ENCODE measurements around the gene SCAMP2.

SCAMP2 gene

DNA sequence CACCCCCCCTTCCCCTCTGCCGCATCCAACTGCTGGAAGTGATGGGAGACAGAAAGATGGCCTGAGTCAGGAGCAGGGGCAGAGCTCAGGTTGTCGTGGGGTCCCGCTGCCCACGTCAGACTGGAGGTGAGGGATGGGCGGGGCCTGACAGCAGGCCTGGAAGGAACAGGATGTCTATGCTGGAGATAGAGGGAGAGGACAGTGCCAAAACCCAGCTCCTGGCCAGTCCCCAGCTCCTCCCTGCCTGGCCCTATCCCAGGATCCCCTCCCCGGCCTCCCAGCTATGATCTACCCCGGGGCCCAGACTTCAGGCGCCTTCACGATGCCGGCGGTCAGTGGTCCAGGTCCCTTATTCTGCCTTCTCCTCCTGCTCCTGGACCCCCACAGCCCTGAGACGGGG lies 60.6 kb downstream of the SCAMP2 start, which contains the start of gene LMAN1L:
LMAN1L (plus strand) TSS at position 303 of the 400 bp plus-strand sequence; CDS start at position 323, 20 bp downstream.
- Histone ChIP-seq H3K79me2 (ENCODE audit: insufficient read depth, low read length) (no peaks in the 10 kb centered on the region), H3K9me3 (ENCODE audit: insufficient read depth, low read length, severe bottlenecking) (no peaks in the 10 kb centered on the region), H4K20me1 (ENCODE audit: insufficient read depth, low read length) (no peaks in the 10 kb centered on the region), H2AFZ (ENCODE audit: low read depth, low read length) (no peak within 1 kb of the TSS), H3K36me3 (ENCODE audit: insufficient read depth, low read length) (no peaks in the 10 kb centered on the region), H3K9ac (ENCODE audit: low read depth, low read length) (no peak within 1 kb of the TSS), H3K27ac (ENCODE audit: low read length) (no peak within 1 kb of the TSS), H3K27me3 (ENCODE audit: insufficient read depth, low read length, poor library complexity) (no peaks in the 10 kb centered on the region), H3K4me1 (ENCODE audit: insufficient read depth, low read length) (no peaks in the 10 kb centered on the region), H3K4me2 (ENCODE audit: insufficient read depth, low read length) (no peak within 1 kb of the TSS), H3K4me3 (ENCODE audit: low read depth in 1 of 2, low read length in 2 of 2) (no peak within 1 kb of the TSS)
- DNase-seq, result no peak
- ATAC-seq (ENCODE audit: insufficient read depth, low read depth), result no peak
- TF ChIP-seq, protein P1, sequence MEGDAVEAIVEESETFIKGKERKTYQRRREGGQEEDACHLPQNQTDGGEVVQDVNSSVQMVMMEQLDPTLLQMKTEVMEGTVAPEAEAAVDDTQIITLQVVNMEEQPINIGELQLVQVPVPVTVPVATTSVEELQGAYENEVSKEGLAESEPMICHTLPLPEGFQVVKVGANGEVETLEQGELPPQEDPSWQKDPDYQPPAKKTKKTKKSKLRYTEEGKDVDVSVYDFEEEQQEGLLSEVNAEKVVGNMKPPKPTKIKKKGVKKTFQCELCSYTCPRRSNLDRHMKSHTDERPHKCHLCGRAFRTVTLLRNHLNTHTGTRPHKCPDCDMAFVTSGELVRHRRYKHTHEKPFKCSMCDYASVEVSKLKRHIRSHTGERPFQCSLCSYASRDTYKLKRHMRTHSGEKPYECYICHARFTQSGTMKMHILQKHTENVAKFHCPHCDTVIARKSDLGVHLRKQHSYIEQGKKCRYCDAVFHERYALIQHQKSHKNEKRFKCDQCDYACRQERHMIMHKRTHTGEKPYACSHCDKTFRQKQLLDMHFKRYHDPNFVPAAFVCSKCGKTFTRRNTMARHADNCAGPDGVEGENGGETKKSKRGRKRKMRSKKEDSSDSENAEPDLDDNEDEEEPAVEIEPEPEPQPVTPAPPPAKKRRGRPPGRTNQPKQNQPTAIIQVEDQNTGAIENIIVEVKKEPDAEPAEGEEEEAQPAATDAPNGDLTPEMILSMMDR (IDR thresholded peaks at IDR 0.05; ENCODE audit: borderline replicate concordance, extremely low read depth, low read length, poor library complexity, severe bottlenecking), result no peak
- TF ChIP-seq EZH2 (IDR thresholded peaks at IDR 0.05; ENCODE audit: borderline replicate concordance, low read depth, low read length, severe bottlenecking), result no peak

DNA sequence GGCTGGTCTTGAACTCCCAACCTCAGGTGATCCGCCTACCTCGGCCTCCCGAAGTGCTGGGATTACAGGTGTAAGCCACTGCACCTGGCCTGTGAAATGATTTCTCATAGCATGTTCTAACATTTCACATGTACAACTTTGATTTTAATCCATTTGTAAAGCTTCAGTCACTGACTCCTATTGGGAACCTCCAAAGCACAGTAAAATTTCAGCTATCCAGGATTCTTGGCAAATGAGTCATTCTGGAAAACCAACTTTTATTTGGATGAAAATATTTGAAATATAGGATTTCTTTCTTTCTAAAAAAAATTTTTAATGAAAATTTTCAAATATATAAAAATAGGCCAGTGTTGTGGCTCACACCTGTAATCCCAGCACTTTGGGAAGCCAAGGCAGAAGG lies 63.2 kb downstream of the SCAMP2 start:
- no peaks in the 10 kb centered on the region for H3K27me3 ChIP-seq (ENCODE audit: insufficient read depth, low read length, poor library complexity)
- no peaks in the 10 kb centered on the region for H3K4me1 ChIP-seq (ENCODE audit: insufficient read depth, low read length)
- H3K4me2 ChIP-seq (ENCODE audit: insufficient read depth, low read length), result no peak overlapping the region
- H3K27ac ChIP-seq (ENCODE audit: low read length), result no peak overlapping the region
- ATAC-seq (ENCODE audit: insufficient read depth, low read depth), result no peak
- H3K36me3 ChIP-seq (ENCODE audit: insufficient read depth, low read length), result no peaks in the 10 kb centered on the region
- H3K4me3 ChIP-seq (ENCODE audit: low read depth in 1 of 2, low read length in 2 of 2), result no peak overlapping the region
- H3K9me3 ChIP-seq (ENCODE audit: insufficient read depth, low read length, severe bottlenecking), result no peaks in the 10 kb centered on the region
- no peak for TF ChIP-seq EZH2 (IDR thresholded peaks at IDR 0.05; ENCODE audit: borderline replicate concordance, low read depth, low read length, severe bottlenecking)
- TF ChIP-seq, protein P1 (IDR thresholded peaks at IDR 0.05; ENCODE audit: borderline replicate concordance, extremely low read depth, low read length, poor library complexity, severe bottlenecking), result no peak
- DNase-seq, result no peak
- no peaks in the 10 kb centered on the region for H3K79me2 ChIP-seq (ENCODE audit: insufficient read depth, low read length)
- H3K9ac ChIP-seq (ENCODE audit: low read depth, low read length), result no peak overlapping the region
- H2AFZ ChIP-seq (ENCODE audit: low read depth, low read length), result no peak overlapping the region
- no peaks in the 10 kb centered on the region for H4K20me1 ChIP-seq (ENCODE audit: insufficient read depth, low read length)

DNA sequence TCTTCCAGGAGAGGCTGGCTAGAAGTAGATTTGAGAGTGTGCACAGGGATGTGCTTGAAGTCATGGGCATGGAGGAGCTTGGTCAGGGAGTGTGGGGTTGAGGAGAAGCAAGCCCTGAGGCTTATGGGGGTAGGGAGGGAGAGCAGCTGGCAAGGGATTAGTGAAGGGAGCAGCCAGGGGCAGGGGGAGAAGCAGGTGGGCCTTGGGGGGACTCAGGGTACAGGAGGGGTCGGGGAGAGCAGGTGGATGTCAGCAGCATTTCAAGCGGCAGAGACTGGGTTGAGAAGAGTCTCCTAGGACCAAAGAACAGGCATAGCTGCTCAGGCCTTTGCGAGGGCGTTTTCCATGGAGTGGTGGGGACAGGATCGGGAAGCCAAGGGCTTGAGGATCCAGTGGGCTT lies 63.9 kb downstream of the SCAMP2 start:
- ATAC-seq (ENCODE audit: insufficient read depth, low read depth) (no peak), DNase-seq (no peak)
- H2AFZ ChIP-seq (ENCODE audit: low read depth, low read length), result no peak overlapping the region
- no peak for TF ChIP-seq EZH2 (IDR thresholded peaks at IDR 0.05; ENCODE audit: borderline replicate concordance, low read depth, low read length, severe bottlenecking)
- TF ChIP-seq, protein P1 (IDR thresholded peaks at IDR 0.05; ENCODE audit: borderline replicate concordance, extremely low read depth, low read length, poor library complexity, severe bottlenecking), result no peak
- H4K20me1 ChIP-seq (ENCODE audit: insufficient read depth, low read length), result no peaks in the 10 kb centered on the region
- H3K79me2 ChIP-seq (ENCODE audit: insufficient read depth, low read length), result no peaks in the 10 kb centered on the region
- no peaks in the 10 kb centered on the region for H3K4me1 ChIP-seq (ENCODE audit: insufficient read depth, low read length)
- H3K9ac ChIP-seq (ENCODE audit: low read depth, low read length), result no peak overlapping the region
- H3K27ac ChIP-seq (ENCODE audit: low read length), result no peak overlapping the region
- no peaks in the 10 kb centered on the region for H3K27me3 ChIP-seq (ENCODE audit: insufficient read depth, low read length, poor library complexity)
- no peak overlapping the region for H3K4me2 ChIP-seq (ENCODE audit: insufficient read depth, low read length)
- no peak overlapping the region for H3K4me3 ChIP-seq (ENCODE audit: low read depth in 1 of 2, low read length in 2 of 2)
- no peaks in the 10 kb centered on the region for H3K9me3 ChIP-seq (ENCODE audit: insufficient read depth, low read length, severe bottlenecking)
- 0 out of 2 replicates have a peak, but pooled peaks cover 2% of the 10 kb centered on the region for H3K36me3 ChIP-seq (ENCODE audit: insufficient read depth, low read length)

DNA sequence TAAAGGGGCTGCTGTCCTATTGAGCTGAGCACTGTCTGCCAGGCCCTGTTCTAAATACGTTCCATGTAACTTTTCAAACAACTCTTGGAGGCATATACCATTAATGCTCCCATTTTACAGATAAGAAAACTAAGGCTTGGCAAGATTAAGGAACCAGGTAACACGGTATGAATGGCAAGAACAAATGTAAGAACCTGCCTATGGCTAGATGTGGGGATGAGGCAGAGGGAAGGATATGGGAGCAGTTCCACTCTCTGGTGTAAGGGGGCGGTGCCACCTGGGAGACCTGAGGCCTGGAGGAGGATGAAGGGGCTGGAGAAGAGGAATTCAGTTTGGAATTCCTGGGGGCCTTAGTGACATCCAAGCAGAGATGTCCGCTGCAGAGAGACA lies 64.3 kb downstream of the SCAMP2 start:
- H3K27ac ChIP-seq (ENCODE audit: low read length), result no peak overlapping the region
- H3K9ac ChIP-seq (ENCODE audit: low read depth, low read length), result no peak overlapping the region
- H3K27me3 ChIP-seq (ENCODE audit: insufficient read depth, low read length, poor library complexity), result no peaks in the 10 kb centered on the region
- no peaks in the 10 kb centered on the region for H3K4me1 ChIP-seq (ENCODE audit: insufficient read depth, low read length)
- no peaks in the 10 kb centered on the region for H3K79me2 ChIP-seq (ENCODE audit: insufficient read depth, low read length)
- H4K20me1 ChIP-seq (ENCODE audit: insufficient read depth, low read length), result no peaks in the 10 kb centered on the region
- no peak for ATAC-seq (ENCODE audit: insufficient read depth, low read depth)
- H2AFZ ChIP-seq (ENCODE audit: low read depth, low read length), result no peak overlapping the region
- H3K36me3 ChIP-seq (ENCODE audit: insufficient read depth, low read length), result 0 out of 2 replicates have a peak, but pooled peaks cover 6% of the 10 kb centered on the region
- H3K4me3 ChIP-seq (ENCODE audit: low read depth in 1 of 2, low read length in 2 of 2), result no peak overlapping the region
- H3K9me3 ChIP-seq (ENCODE audit: insufficient read depth, low read length, severe bottlenecking), result no peaks in the 10 kb centered on the region
- DNase-seq, result no peak
- H3K4me2 ChIP-seq (ENCODE audit: insufficient read depth, low read length), result no peak overlapping the region
- TF ChIP-seq, protein P1 (IDR thresholded peaks at IDR 0.05; ENCODE audit: borderline replicate concordance, extremely low read depth, low read length, poor library complexity, severe bottlenecking), result no peak
- TF ChIP-seq EZH2 (IDR thresholded peaks at IDR 0.05; ENCODE audit: borderline replicate concordance, low read depth, low read length, severe bottlenecking), result no peak

Measured in DND-41 (cell line).